Panc1 (cell line): ENCODE data around the gene JOSD2. TPM values are rescaled to one million over a fixed set of nuclear protein-coding genes. Genes with fewer than 3 reads are reported as not detected.

Experiments used
- ATAC-seq: fragments of 200-7000 bp; cut with Tn5 transposase; 2 replicates; pipeline ENCODE4 v1.9.1; 2020; ENCODE audit warnings: mild to moderate bottlenecking, moderate library complexity
- Bru-seq: library from RNA; stranded (reverse); fragments of 400-500 nt; gene quantifications from one replicate; lab custom pipeline; 2021; lab: Mats Ljungman, UMichigan
- BruChase-seq, 2 experiments: library from RNA; stranded (reverse); fragments of 400-500 nt; gene quantifications; one replicate each; lab custom pipeline; 2021; lab: Mats Ljungman, UMichigan
- BruUV-seq: library from RNA; stranded (reverse); fragments of 400-500 nt; replicated peaks from 2 replicates; lab custom pipeline; 2021; lab: Mats Ljungman, UMichigan
- CTCF ChIA-PET: fragments of 300-600 bp; sonication (Branson Sonifier 250); formaldehyde crosslinking; loops from one replicate; lab custom pipeline; 2022; ENCODE audit warnings: antibody characterized with exemption; lab: Charles Lee
- POLR2A ChIA-PET: fragments of 300-600 bp; sonication (Branson Sonifier 250); formaldehyde crosslinking; loops from one replicate; lab custom pipeline; 2022; ENCODE audit warnings: antibody characterized with exemption; lab: Charles Lee
- DNase-seq: peaks from one replicate; pipeline ENCODE4 v3.0.0-alpha.2; 2010; ENCODE audit warnings: low read depth, low spot score
- H3K27ac ChIP-seq: 2 replicates; pipeline ENCODE4 v1.5.1; 2011; ENCODE audit warnings: mild to moderate bottlenecking, low read length, inconsistent platforms
- H3K27me3 ChIP-seq: fragments of 200-500 bp; sonication (Bioruptor generic); 2 replicates; pipeline ENCODE4 v1.6.0; 2014; ENCODE audit warnings: low read length, inconsistent platforms; ENCODE audit not compliant: control insufficient read depth, insufficient read depth
- H3K36me3 ChIP-seq: fragments of 200-500 bp; sonication (Bioruptor generic); 2 replicates; pipeline ENCODE4 v1.5.1; 2014; ENCODE audit warnings: inconsistent platforms, mild to moderate bottlenecking, low read length, moderate library complexity; ENCODE audit not compliant: control insufficient read depth, insufficient read depth
- H3K4me1 ChIP-seq: 2 replicates; pipeline ENCODE4 v1.5.1; 2011; ENCODE audit warnings: inconsistent platforms, mild to moderate bottlenecking, low read length, moderate library complexity; ENCODE audit not compliant: control insufficient read depth, insufficient read depth
- H3K4me3 ChIP-seq, 2 experiments: 2 replicates each; pipeline ENCODE4 v1.5.1; 2011 to 2012; ENCODE audit warnings: low read depth in 2 of 2, low read length in 2 of 2, mild to moderate bottlenecking in 2 of 2, inconsistent platforms in 1 of 2, moderate library complexity in 1 of 2
- H3K9me3 ChIP-seq: fragments of 200-500 bp; sonication (Bioruptor generic); 2 replicates; pipeline ENCODE4 v1.5.1; 2014; ENCODE audit warnings: low read depth, mild to moderate bottlenecking, inconsistent platforms, low read length, moderate library complexity; ENCODE audit not compliant: control insufficient read depth, insufficient read depth
- POLR2AphosphoS5 ChIP-seq: IDR thresholded peaks from 2 replicates; pipeline ENCODE4 v1.6.1; 2012; ENCODE audit warnings: mild to moderate bottlenecking, low read depth, low read length, moderate library complexity
- REST ChIP-seq, 2 experiments: IDR thresholded peaks; 2 replicates each; pipeline ENCODE4 v1.6.1; 2011 to 2012; ENCODE audit warnings: low read depth in 2 of 2, control low read depth in 1 of 2, low read length in 1 of 2, mild to moderate bottlenecking in 1 of 2, moderate library complexity in 1 of 2; ENCODE audit not compliant: insufficient read depth in 1 of 2
- SIN3A ChIP-seq: IDR thresholded peaks from 2 replicates; pipeline ENCODE4 v1.6.1; 2012; ENCODE audit warnings: low read depth, mild to moderate bottlenecking, low read length, moderate library complexity, borderline replicate concordance; ENCODE audit not compliant: insufficient read depth
- TCF7L2 ChIP-seq: IDR thresholded peaks from 2 replicates; pipeline ENCODE4 v1.6.1; 2011; ENCODE audit warnings: mild to moderate bottlenecking, low read depth, low read length, inconsistent platforms
- in situ Hi-C: cut with HindIII; loops from 2 replicates; pipeline ENCODE4 v1.10.0; 2016; ENCODE audit warnings: low sequenced_read_pairs, low pct_unique_long_range_greater_than_20kb
- intact Hi-C: fragments of 100-400 bp; cut with micrococcal nuclease; formaldehyde crosslinking; loops from one replicate; pipeline ENCODE4 v1.10.0; 2022; ENCODE audit not compliant: unreplicated experiment
- long read RNA-seq: library from polyadenylated mRNA; unstranded; transcript quantifications from one replicate; pipeline ENCODE4 v2.0.0, GENCODE V29; 2021; ENCODE audit not compliant: unreplicated experiment
- polyA plus RNA-seq: library from polyadenylated mRNA; unstranded; fragments of >200 nt; gene quantifications from one replicate; pipeline ENCODE4 v1.2.1, GENCODE V29; 2012; ENCODE audit warnings: missing spikeins; ENCODE audit not compliant: insufficient read length
- total RNA-seq: library from RNA; stranded (reverse); gene quantifications from one replicate; pipeline ENCODE4 v1.2.1, GENCODE V29; 2021; ENCODE audit not compliant: unreplicated experiment
- TF ChIP-seq, protein P1 (sequence below): fragments of 450-650 bp; IDR thresholded peaks from 2 replicates; pipeline ENCODE4 v1.5.1; 2017; ENCODE audit warnings: mild to moderate bottlenecking

JOSD2 gene
- total RNA-seq, result 51.8 TPM
- polyA plus RNA-seq, result 96.9 TPM
- Bru-seq, nascent RNA, result percentile 51 among the genes with signal in this experiment
- percentile 61 among the genes with signal in this experiment for BruChase-seq, experiment 1, labeled RNA remaining after a 2-hour chase
- BruChase-seq, experiment 2, labeled RNA remaining after a 6-hour chase, result percentile 60 among the genes with signal in this experiment
- long read RNA-seq, transcript JOSD2-202 (4 exons, 733 nt), result minor isoform, 5 of 22 reads
- long read RNA-seq, transcript JOSD2-204 (5 exons, 996 nt), result major isoform, 10 of 22 reads
- long read RNA-seq, partial matches to known transcripts, result 3 of 22 reads
- long read RNA-seq, other reads (novel, unspliced or antisense), result 2 of 22 reads

GRCh38 chr19:50511069-50511822 lies at the start of gene JOSD2:
Gene JOSD2 (minus strand): TSS chr19:50511191. CDS start chr19:50510431, 760 bp downstream.
- in situ Hi-C loops, result no loop called here
- H3K9me3 ChIP-seq, result no peaks in the 10 kb centered on the region
- peak; percentile 95 for ATAC-seq
- DNase-seq, result peak; percentile 80
- no TSS peak for BruUV-seq
- ChIA-PET CTCF (interaction anchor here (0.8 kb wide), 1 partner anchor 45 kb away, joined by 8 read pairs; no protein-coding TSS in a partner anchor), POLR2A (no interaction called here)
- TF ChIP-seq, protein P1, sequence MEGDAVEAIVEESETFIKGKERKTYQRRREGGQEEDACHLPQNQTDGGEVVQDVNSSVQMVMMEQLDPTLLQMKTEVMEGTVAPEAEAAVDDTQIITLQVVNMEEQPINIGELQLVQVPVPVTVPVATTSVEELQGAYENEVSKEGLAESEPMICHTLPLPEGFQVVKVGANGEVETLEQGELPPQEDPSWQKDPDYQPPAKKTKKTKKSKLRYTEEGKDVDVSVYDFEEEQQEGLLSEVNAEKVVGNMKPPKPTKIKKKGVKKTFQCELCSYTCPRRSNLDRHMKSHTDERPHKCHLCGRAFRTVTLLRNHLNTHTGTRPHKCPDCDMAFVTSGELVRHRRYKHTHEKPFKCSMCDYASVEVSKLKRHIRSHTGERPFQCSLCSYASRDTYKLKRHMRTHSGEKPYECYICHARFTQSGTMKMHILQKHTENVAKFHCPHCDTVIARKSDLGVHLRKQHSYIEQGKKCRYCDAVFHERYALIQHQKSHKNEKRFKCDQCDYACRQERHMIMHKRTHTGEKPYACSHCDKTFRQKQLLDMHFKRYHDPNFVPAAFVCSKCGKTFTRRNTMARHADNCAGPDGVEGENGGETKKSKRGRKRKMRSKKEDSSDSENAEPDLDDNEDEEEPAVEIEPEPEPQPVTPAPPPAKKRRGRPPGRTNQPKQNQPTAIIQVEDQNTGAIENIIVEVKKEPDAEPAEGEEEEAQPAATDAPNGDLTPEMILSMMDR, result no peak
- TF ChIP-seq SIN3A (no peak), TCF7L2 (0 out of 2 replicates have a peak, but pooled peaks have one; percentile 60), REST (IDR thresholded peaks at IDR 0.05; ENCODE audit: insufficient read depth in 1 of 2, low read depth in 2 of 2, low read length in 1 of 2) (no peak), POLR2AphosphoS5 (peak; percentile 27; the same call in 1 of the 2 replicates)
- H3K27ac ChIP-seq, result peak within 1 kb of the TSS; percentile 92
- H3K36me3 ChIP-seq, result no peaks in the 10 kb centered on the region; the same call in 1 of the 2 replicates
- no peaks in the 10 kb centered on the region for H3K27me3 ChIP-seq
- peak within 1 kb of the TSS; percentile 77 to 79 for H3K4me3 ChIP-seq
- intact Hi-C loops, result no loop called here
- no peaks in the 10 kb centered on the region for H3K4me1 ChIP-seq

DNA sequence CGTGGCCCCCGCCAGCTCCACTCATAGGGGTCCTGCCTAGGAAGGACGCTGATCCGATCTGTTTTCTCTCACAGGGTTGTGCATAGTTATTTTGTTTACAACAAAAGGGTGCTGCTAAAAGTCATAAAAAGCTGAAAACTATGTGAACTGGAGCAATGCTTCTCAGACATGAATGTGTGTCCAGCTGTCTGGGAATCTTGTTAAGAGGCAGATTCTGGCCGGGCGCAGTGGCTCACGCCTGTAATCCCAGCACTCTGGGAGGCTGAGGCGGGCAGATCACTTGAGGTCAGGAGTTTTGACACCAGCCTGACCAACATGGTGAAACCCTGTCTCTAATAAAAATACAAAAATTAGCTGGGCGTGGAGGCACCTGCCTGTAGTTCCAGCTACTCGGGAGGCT lies 48.6 kb upstream of the JOSD2 start:
- TF ChIP-seq POLR2AphosphoS5, result no peak
- no peak for TF ChIP-seq TCF7L2
- TF ChIP-seq, protein P1, result no peak
- no peak for TF ChIP-seq REST (IDR thresholded peaks at IDR 0.05; ENCODE audit: insufficient read depth in 1 of 2, low read depth in 2 of 2, low read length in 1 of 2)
- TF ChIP-seq SIN3A, result no peak
- no peak overlapping the region for H3K4me3 ChIP-seq
- no peaks in the 10 kb centered on the region for H3K9me3 ChIP-seq
- no peaks in the 10 kb centered on the region for H3K36me3 ChIP-seq
- H3K27ac ChIP-seq, result no peak overlapping the region
- ATAC-seq (no peak), DNase-seq (no peak)
- no peaks in the 10 kb centered on the region for H3K4me1 ChIP-seq
- H3K27me3 ChIP-seq, result no peaks in the 10 kb centered on the region; the same call in 1 of the 2 replicates
- intact Hi-C loops, result no loop called here
- ChIA-PET POLR2A (no interaction called here), CTCF (interaction anchor here (0.6 kb wide), 1 partner anchor 50 kb away, joined by 8 read pairs; no protein-coding TSS in a partner anchor)
- no TSS peak for BruUV-seq
- in situ Hi-C loops, result no loop called here
